Activated CD8-positive, alpha-beta memory T cell treated with anti-CD3 and anti-CD28 coated beads for 36 hours (primary cell): Measurements from ENCODE around the gene DUT. TPM values are rescaled to one million over a fixed set of nuclear protein-coding genes. Genes with fewer than 3 reads are reported as not detected.

ENCODE experiments used
- CTCF ChIA-PET: fragments of 350-600 bp; sonication (Branson Sonifier 250); formaldehyde crosslinking; loops from one replicate; lab custom pipeline; 2021; ENCODE audit warnings: antibody characterized with exemption; lab: Charles Lee
- POLR2A ChIA-PET: fragments of 350-600 bp; sonication (Branson Sonifier 250); formaldehyde crosslinking; loops from one replicate; lab custom pipeline; 2021; ENCODE audit warnings: antibody characterized with exemption; lab: Charles Lee
- total RNA-seq, 2 experiments: library from RNA; stranded (reverse); gene quantifications; one replicate each; pipeline ENCODE4 v1.2.3, GENCODE V29; 2021

Gene DUT
- total RNA-seq, 2 experiments from 2014 or later: 473 to 474 TPM

- ChIA-PET CTCF (no interaction called here), POLR2A (no interaction called here)
Measured at GRCh38 chr15:48392356-48392755, 61.1 kb downstream of the DUT start.

Other genes with a start within 250 kb of the DUT start
- gene SLC24A5, start 210.4 kb upstream of the DUT start, total RNA-seq: not detected
- gene MYEF2, start 153.1 kb upstream of the DUT start, total RNA-seq: 1 to 10 TPM; 9.2 to 9.9 TPM
- gene CTXN2, start 139.8 kb upstream of the DUT start, total RNA-seq: not detected
- gene SLC12A1, start 125.1 kb upstream of the DUT start, total RNA-seq: not detected